CMK (cell line): ENCODE results near the gene ARRDC2.
"Not testable (repeated sequence)": the region's sequence is repeated elsewhere in the genome, so short reads cannot be mapped to it uniquely, and the experiment has no call there.

ENCODE experiments used
- DNase-seq: peaks from one replicate; pipeline ENCODE4 v3.0.0-alpha.2; 2010; ENCODE audit warnings: low read depth

Gene ARRDC2

DNA sequence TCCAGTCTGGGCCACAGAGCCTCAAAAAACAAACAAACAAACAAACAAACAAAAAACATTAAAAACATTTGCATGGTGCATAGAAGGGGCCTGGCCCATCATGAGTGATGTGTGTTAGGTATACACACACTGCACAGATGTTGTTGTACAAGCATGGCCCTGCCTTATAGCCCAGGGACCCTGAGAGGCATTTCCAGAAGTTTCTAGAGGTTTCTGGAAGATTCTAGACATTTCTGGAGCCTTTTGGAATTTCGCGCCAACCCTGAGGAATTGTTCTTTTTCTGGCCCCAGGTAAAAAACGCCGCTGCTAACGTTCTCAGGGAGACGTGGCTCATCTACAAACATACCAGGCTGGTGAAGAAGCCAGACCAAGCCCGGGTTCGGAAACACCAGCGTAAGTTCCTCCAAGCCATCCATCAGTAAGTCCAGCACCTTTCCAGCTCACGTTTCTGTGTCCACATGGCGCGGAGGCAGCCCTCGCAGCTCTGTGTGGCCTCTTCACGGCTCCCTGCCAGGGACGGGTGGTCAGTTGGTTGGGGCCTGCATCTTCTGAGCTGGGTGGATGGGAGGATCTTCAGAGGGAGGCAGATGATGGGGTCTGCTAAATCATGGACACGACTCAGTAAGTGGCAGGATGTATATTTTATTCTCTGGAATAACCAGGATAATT, 18.4 kb upstream of the ARRDC2 start:
- no peak for DNase-seq

DNA sequence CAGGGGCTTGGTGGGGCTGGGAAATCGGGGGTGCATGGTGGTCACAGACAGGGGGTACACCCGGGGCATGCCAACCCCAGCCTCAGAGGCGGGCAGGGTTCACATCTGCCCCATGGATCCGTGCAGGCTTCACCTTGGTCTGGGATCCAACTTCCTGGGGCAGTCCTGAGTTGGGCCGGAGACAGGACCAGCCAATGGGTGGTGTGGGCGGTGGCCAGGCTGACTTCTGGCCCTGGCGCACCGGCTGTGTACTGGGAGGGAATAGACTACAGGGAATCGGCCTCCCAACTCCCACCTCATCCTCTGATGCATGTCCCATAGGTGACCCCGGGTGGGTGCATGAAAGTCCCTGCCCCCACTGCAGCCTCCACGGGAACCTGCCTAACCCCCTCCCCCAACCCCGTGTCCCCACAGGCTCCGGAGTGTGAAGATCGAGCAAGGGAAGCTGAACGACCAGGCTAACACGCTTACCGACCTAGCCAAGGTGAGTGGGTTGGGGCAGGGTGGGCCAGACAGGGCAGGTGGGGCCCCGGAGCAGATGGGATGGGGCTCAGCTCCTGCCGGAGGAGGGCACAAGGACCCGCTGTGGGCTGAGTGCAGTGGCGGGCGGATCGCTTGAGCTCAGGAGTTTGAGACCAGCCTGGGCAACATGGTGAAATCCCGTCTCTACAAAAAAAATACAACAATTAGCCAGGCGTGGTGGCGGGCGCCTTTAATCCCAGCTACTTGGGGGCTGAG, 14.7 kb upstream of the ARRDC2 start:
- no peak for DNase-seq

DNA sequence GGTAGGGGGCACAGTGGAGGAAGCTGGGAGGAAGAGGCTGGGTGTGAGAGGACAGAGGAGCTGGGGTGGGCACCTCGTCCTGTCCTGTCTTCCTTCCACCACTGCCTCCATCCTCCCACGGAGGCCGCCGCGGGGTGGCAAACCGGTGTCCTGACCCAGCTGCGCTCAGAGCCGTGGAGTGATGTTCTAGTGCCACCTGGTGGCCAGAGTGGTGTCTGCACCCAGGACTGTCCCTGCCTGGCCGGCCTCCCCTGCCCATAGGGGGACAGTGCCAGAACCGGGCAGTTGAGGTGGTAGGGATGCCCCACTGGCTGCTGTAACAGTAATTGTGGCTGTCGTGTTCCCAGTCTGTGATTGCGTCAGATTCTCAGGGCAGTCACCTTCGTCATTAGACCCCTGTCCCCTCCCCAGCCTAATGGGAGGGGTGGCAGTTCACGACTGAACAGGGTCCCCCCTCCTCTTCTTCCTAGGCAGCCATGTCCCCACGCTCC, 11.1 kb upstream of the ARRDC2 start:
- peak; percentile 57 for DNase-seq

DNA sequence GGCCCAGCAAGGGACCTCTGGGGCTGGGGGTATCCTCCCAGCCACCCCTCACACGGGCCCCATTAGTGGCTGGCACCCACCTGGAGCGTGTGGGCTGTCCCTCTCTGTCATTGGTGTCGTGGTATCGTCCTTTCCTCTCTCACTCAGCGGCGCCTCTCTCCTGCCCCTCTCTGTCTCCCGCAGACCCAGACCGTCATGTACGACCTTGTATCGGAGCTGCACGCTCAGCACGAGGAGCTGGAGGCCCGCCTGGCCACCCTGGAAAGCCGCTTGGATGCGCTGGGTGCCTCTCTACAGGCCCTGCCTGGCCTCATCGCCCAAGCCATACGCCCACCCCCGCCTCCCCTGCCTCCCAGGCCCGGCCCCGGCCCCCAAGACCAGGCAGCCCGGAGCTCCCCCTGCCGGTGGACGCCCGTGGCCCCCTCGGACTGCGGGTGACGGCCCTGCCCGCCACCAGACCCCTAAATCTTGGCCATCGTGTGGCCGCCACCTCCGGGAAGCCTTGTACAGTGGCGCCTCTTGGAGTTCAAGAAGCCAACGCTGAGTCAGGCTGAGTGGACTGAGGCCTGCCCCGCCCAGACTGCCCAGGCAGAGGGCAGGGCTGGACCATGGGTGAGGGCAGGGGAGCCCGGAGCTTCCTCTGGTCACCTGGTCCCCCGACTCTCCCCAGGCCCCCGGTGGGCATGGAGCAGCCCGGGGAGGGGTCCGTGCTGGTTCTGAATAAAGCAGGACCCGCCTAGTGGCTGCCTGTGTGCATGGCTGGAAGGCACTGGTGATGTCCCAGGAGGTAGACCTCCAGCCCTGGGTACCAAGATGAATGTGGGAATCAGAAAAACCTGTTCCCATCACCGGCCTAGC, 9.8 kb upstream of the ARRDC2 start:
- DNase-seq, result no peak

DNA sequence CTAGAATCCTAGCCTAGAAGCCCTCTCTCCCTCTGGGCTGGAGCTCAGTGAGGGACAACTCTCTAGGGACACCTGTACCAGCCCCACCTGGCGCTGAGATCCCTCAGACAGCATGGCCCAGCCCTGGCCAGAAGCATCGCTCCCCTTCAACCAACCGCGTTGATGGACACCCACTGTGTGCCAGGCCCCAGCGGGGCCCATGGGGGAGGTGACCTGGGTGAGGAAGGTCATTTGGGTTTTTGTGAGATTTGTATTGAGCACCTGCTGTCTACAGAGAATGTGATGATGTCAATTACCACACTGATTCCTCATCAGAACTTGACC, 9.2 kb upstream of the ARRDC2 start:
- no peak for DNase-seq

DNA sequence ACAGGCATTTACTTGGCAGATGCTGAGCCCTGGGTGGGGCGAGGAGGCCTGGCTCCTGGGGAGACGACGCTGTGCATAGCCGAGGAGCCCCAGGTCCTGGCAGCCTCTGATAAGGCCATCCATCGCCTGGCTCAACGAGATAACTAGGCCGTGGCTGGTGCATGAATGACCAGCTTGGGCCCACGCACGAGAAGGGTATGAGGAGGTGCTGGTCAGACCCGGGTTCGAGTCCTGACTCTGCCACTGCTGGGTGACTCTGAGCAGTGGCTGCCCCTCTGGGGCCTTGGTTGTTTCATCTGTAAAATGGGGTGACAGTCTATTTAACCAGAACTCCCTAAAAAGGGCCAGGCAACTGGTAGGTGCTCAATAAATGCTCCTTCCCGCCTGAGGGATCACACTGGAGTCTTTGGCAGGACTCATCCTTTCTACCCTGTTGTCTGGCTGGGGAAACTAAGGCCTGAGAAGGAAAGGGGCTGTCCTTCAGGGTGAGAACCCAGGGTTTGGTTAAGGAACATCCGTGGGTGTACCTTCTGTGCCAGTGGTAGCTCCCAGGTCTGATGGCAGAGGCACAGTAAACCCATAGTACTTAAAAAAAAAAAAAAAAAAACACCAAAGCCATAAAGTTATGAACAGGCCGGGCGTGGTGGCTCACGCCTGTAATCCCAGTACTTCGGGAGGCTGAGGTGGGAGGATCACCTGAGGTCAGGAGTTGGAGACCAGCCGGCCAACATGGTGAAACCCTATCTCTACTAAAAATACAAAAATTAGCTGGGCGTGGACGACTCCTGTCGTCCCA, 8.1 kb upstream of the ARRDC2 start:
- DNase-seq, result peak; percentile 59

DNA sequence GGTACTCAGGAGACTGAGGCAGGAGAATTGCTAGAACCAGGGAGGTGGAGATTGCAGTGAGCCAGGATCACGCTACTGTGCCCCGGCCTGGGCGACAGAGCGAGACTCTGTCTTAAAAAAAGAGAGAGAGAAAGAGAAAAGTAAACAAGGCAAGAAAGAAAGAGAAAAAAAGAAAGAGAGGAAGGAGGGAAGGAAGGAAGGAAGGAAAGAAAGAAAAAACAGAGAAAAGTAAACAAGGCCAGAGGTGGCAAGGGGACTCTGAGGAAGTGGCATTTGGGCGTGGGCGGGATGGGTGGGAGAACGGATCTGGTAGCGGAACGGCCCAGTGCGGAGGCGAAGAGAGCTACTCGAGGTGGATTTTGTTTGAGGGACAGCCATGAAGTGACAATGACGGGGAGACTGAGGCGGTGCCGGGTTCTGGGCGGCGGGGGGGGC, 7.5 kb upstream of the ARRDC2 start:
- no peak for DNase-seq

DNA sequence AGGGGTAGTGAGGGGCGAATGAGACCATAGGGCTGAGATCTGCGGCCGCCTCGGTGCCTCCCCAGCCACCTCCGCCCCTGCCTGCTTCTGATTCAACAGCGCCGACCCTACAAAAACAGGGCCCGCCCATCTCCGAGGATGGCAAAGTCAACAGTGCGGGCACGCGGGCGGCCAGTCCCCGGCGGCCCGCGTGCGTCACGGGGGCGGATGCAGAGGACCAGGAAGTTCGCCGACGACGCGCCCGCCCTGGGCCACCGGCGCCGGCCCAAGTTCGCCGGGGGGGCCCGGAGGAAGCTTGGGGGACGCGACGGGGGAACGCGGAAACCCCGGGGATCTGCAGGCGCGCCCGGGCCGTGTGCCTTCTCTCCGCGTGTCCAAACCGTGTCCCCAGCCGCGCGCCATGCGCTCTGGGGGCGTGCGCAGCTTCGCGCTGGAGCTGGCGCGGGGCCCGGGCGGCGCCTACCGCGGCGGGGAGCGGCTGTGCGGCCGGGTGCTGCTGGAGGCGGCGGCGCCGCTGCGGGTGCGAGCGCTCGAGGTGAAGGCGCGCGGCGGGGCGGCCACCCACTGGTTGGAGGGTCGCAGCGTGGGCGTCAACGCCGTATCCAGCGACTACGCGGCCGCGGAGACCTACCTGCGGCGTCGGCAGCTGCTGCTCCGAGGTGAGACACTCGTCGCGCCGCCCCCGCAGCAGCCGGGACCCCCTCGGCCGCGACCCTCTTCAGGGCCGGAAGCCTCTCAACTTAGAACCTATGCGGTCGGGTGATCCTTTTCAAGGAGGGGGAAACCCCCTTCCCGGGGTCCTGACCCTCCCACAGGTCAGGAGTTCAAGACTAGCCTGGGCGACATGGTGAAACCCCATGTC, 6.8 kb upstream of the ARRDC2 start:
- DNase-seq, result peak; percentile 62

DNA sequence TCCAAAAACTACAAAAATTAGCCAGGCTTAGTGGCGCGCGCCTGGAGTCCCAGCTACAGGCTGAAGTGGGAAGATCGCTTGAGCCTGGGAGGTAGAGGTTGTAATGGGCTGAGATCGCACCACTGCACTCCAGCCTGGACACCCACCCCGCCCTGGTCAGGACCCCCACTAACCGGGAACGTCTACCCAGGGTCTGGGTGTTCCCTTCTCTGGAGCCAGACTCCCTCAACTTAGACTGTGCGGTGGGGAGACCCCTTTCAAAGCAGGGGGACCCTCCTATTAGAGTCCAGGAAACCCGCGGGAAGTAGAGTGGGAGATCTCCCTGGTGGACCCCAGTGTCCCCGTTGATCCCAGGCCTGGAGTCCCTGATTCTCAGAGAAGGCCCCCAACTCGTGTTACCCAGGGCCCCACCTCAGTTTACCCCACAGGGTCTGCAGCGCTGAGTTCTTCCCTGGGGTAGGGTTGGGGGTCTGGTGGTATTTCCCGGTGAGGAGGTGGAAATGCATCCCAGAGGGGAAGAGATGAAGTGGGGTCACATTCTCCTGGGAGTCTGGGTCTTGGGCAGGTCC, 6.1 kb upstream of the ARRDC2 start:
- no peak for DNase-seq

DNA sequence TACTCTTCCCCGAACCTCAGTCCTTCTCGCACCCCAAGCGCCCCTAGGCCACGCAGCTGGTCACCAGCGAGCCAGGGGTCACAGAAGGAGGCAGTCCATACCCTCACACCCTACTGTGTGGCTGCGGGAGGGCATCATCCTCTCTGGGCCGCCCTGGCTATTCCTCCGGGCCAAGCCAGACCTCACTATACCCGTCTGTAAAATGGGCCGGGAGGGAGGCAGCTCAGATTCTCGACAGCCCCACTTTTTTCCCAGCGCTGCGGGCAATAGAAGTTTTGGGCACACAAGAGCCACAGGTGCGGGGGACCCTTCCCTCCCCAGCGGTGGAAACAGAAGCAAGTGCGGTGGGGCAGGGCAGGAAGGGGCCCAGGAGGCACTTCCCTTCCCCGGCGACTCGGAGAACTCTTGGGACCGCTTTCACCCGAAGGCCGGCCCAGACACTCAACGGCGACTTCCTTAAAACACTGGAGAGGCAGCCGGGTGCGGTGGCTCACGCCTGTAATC, 5.6 kb upstream of the ARRDC2 start:
- DNase-seq, result no peak

DNA sequence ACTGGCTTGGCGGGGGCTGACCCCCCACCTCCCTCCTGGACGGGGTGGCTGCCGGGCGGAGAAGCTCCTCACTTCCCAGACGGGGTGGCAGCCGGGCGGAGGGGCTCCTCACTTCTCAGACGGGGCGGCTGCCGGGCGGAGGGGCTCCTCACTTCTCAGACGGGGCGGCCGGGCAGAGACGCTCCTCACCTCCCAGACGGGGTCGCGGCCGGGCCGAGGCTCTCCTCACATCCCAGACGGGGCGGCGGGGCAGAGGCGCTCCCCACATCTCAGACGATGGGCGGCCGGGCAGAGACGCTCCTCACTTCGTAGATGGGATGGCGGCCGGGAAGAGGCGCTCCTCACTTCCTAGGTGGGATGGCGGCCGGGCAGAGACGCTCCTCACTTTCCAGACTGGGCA, 2.2 kb upstream of the ARRDC2 start:
- not testable (repeated sequence) for DNase-seq

DNA sequence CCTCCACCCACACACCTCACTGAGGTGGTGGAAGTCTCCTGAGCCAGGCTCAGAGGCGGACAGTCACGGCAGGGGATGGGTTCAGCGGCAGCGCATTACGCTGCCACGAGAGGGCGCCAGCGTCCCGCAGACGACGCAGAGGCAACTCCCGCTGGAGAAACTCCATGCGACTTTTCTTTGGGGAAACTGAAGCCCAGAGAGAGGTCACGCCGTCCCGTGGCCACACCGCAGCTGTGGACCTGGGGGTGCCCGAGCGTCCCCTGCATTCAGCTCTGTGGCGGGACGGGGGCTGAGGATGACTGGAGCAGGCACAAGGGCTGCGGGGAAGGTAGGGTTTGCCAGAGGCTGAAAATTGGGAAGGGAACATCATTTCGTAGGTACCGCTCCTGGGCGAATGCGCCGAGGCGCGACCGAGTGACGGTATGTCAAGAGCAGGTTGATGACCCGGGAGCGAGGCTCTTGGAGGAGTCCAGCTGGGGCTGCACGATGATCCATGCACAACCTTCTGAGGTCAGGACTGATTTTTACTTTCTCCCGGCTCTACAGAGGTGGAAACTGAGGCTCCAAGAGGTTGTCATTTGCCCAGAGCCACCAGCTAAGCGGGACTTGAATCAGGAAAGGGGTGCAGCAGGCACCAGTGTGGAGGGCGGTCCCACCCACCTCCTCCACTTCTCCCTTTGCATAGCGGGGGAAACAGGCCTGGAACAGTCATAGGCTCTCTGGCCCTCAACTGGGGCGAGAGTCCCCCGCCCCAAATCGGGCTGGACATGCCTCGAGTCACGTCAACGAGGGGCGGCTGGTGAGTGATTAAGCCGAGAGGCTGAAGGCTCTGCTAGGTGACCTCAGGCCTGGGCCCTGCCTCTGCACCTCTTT, 690 bp upstream of the ARRDC2 start:
- DNase-seq, result no peak

DNA sequence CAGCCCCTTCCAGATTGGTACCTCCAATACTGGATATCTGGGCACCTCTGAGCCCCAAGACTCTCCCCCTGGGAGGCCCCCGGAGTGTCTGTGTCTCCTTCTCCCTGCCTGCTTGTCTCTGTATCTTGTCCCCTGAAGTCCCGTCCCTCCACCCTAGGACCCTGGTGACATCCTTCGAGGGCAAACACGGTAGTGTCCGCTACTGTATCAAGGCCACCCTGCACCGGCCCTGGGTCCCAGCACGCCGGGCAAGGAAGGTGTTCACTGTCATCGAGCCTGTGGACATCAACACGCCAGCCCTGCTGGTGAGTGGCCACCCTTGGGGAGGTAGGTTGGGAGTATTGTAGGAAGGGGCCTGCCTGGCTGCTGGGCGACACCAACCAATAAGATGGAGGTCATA, 844 bp downstream of the ARRDC2 start:
- DNase-seq, result no peak

DNA sequence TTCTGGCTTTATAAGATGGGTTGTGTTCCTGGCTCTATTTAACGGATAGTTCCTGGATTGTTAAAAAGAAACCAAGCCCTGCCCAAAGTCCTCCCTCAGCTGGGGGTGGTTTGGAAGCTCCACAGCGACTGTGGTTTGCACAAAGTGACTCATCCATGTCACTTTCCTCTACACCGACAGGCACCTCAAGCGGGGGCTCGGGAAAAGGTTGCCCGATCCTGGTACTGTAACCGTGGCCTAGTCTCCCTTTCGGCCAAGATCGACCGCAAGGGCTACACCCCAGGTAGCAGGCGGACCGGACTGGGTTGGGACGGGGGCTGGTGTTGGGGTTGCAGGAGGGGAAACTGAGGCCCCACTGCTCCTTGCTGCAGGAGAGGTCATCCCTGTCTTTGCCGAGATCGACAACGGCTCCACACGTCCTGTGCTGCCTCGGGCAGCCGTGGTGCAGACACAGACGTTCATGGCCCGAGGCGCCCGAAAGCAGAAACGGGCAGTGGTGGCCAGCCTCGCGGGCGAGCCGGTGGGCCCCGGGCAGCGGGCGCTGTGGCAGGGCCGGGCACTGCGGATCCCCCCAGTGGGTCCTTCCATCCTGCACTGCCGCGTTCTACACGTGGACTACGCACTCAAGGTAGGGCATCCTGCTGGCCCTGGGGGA, 1.6 kb downstream of the ARRDC2 start:
- no peak for DNase-seq

DNA sequence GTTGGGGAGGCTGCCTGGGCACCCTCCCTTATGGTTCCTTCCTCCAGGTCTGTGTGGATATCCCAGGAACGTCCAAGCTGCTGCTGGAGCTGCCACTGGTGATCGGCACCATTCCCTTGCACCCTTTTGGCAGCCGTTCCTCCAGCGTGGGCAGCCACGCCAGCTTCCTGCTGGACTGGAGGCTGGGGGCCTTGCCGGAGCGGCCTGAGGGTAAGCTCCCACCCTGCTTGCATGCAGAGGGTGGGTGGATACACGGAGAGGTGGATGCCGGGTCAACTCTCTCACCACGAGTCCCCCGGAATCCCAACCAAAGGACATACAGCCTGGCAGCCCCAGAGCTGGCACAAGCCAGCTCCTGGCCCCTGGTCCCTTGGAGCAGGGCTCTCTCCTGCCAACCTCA, 2.2 kb downstream of the ARRDC2 start:
- DNase-seq, result no peak

DNA sequence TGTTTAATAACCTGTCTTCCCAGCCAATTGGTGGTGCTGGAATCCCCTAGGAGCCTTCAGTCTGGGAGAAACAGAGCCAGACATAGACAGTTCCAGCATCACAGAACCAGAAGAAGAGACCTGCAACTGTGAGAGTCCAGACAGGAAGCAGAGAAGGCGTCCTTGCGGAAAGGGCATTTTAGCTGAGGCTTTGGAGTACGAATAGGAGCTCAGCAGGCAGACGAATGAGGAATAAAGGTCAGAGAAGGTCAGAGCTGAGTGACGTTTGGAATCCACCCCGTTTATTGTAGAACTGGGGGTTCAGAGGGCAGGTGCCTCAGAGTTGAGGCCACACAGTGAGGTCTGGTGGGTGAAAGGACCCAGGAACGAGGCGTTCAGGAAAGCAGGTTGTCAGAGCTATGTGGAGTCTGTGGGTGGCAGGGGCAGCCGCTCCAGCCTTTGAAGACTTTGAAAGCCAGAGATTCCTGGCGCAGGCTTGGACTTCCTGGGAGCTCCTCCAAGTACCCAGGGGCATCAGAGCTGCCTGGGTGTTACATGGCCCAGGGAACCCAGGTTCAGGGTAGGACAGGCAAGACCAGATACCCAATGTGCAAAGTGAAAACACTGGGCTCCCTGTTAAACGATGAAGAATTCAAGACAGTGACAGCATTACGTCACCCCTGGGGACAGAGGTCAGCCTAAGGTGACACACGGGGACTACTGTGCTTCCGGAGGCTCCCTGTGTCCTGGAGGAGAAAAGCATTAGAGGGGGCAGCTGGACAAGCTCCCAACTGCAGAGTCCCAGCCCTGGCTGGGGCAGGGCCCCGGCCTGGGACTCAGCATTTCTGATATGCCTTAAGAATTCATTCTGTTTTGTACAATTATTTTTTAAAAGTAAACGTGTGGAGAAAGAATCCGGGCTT, 5.5 kb downstream of the ARRDC2 start:
- no peak for DNase-seq

DNA sequence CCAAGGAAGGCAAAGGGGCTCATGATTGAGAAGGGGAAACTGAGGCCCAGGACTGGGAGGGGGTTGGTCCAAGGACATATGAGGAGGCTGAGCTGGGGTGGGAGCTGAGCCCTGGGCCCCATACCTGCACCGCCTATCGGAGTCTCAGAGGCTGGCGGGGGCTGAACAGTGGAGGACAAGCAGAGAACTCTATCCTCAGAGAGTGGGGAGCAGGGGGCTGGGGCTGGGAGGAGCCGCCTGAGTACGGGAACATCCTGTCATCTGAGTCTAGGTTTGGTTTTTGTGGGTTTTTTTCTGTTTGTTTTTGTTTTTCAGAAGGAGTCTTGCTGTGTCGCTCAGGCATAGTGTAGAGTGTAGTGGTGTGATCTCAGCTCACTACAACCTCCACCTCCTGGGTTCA, 6.2 kb downstream of the ARRDC2 start:
- DNase-seq, result no peak
